Measurements from ENCODE around the gene FBXL12.
"Not testable (repeated sequence)": the region's sequence is repeated elsewhere in the genome, so short reads cannot be mapped to it uniquely, and the experiment has no call there.

The FBXL12 gene

DNA sequence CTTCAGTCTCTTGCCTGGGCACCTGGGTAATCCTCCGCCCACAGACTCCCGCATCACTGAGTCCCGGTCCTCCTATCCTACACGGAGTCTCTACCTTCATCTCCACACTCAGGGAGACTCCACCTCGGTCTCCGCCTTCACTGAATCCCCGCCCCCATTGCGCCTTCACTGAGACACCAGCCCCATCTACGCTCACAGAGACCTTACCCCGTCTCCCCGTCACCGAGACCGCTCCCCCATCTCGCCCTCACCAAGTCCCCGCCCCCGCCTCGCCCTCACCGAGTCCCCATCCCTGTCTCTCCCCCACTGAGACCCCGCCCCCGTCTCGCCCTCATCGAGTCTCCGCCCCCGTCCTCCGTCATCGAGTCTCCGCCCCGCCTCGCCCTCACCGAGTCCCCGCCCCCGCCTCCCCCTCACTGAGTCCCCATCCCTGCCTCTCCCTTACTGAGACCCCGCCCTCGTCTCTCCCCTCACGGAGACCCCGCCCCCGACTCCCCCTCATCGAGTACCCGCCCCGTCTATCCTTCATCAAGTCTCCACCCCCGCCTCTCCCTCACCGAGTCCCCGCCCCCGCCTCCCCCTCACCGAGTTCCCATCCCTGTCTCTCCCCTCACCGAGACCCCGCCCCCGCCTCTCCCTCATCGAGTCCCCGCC lies 27.2 kb downstream of the FBXL12 start:
- DNase-seq = peak; percentile 97

DNA sequence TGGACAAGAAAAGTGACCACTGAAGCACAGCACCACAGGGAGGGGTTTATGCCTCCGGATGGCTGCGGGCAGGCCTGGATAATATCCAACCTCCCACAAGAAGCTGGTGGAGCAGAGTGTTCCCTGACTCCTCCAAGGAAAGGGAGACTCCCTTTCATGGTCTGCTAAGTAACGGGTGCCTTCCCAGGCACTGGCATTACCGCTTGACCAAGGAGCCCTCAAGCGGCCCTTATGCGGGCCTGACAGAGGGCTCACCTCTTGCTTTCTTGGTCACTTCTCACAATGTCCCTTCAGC lies 27.9 kb downstream of the FBXL12 start:
- not testable (repeated sequence) for DNase-seq

DNA sequence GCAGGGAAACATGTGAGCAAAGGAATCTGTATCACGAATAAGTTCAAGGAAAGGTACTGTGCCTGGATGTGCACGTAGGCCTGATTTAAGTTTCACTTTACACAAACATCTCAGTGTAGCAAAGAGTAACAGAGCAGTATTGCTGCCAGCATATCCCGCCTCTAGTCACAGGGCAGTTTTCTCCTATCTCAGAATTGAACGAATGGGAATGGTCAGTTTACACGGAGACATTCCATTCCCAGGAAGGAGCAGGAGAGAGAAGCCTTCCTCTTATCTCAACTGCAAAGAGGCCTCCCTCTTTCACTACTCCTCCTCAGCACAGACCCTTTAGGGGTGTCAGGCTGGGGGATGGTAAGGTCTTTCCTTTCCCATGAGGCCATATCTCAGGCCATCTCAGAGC lies 29.3 kb downstream of the FBXL12 start:
- not testable (repeated sequence) for DNase-seq

DNA sequence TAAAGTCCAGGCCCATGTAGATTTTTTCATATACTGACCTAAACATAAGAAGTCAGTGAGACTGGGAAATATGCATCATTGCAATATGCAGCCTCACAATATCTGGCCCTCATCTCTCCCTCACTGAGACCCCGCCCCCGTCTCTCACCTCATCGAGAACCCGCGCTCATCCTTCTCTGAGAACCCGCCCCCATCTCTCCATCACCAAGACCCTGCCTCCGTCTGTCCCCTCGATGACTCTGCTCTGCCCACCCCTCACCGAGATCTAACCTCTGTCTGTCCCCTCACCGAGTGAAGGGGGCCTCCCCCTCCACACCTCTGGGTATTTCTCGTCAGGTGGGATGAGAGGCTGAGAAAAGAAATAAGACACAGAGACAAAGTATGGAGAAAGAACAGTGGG lies 29.8 kb downstream of the FBXL12 start:
- no peak for DNase-seq

DNA sequence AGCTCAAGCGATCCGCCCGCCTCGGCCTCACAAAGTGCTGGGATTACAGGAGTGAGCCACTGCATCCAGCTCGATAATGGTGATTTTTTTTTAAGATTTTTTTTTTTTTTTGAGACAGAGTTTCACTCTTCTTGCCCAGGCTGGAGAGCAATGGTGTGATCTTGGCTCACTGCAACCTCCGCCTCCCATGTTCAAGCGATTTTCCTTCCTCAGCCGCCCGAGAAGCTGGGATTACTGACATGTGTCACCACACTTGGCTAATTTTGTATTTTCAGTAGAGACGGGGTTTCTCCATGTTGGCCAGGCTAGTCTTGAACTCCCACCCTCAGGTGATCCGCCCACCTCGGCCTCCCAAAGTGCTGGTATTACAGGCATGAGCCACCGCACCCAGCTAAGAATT lies 30.3 kb downstream of the FBXL12 start:
- DNase-seq = not testable (repeated sequence)

DNA sequence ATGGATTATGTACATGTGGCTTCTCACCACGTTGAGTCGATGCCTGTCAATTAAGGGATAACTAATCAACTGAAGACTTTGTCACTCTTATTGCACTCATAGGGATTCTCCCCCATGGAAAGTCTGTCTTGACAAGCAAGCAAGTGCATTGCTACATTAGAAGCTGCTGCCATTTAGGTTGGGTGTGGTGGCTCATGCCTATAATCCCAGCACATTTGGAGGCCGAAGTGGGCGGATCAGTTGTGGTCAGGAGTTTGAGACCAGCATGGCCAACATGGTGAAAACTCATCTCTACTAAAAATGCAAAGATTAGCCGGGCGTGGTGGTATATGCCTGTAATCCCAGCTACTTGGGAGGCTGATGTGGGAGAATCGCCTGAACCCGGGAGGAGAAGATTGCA lies 32.1 kb downstream of the FBXL12 start:
- no peak for DNase-seq

DNA sequence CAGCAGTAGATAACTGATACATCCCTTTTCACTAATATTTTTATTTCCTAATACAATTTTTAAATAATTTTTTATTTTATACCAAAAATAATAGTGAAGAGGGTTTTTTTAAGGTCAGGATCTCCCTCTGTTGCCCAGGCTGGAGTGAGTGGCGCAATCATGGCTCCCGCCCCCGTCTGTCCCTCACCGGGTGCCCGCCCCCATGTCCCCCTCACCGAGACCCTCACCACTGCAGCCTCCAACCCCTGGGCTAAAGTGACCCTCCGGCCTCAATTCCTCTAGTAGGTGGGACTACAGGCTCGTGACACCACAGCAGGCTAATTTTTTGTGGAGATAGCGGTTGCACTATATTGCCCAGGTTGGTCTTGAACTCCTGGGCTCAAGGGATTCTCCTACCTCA lies 32.5 kb downstream of the FBXL12 start:
- DNase-seq = no peak

DNA sequence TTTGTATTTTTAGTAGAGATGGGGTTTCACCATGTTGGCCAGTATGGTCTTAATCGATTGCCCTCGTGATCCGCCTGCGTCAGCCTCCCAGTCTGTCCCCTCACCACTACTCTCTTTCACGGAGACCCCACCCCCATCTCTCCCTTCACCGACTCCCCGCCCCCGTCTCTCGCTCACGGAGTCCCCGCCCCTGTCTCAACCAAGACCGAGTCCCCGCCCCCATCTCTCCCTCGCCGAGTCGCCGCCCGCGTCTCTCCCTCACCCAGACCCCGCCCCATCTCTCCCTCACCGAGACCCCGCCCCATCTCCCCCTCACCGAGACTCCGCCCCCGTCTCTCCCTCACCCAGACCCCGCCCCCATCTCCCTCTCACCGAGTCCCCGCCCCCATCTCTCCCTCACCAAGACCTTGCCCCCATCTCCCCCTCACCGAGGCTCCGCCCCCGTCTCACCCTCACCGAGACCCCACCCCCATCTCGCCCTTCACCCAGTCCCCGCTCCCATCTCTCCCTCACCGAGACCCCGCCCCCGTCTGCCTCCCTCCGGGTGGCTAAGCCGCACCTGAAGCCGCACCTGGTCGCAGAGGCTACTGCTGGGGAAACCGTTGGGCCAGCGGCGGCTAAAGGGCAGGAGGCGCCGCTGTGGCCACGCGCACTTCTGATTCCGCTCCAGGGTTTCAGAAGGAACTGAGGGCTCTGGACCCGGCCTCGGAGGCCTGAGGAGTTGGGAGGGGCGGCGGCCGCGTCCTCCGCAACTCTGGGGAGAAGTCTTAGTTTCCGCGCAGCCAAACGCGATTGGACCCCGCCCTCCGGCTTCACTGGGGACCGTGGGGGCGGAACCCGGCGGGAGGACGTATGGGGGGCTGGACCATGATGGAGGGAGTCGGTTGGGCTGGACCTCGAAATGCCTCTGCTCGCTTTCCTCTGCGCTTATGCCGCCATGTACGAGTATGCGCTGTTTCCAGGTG lies 33.2 kb downstream of the FBXL12 start:
- DNase-seq = peak; percentile 96

DNA sequence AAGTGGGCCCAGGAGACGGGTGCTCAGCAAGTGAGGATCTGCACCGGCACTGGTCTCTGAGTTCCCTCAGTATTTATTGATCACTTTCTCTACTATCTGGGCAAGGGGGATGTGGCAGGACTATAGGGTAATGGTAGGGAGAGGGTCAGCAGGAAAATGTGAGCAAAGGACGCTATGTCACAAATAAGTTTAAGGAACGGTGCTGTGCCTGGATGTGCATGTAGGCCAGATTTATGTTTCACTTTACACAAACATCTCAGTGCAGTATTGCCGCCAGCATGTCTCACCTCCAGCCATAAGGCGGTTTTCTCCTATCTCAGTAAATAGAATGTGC lies 34.7 kb downstream of the FBXL12 start:
- DNase-seq = not testable (repeated sequence)

DNA sequence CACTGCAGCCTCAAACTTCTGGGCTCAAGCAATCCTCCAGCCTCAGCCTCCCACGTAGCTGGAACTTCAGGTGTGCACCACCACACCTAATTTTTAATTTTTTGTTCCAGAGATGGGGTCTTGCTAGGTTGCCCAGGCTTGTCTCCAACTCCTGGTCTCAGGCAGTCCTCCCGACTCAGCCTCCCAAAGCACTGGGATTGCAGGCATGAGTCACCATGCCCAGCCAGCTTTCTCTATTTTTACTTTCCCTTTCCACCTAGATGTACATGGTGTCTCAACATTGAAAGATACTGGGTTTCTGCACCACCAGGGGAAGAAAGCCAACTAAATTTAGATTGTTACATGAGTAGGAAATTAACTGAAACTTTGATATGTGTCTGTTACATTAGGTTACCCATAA lies 36.5 kb downstream of the FBXL12 start:
- DNase-seq = no peak

DNA sequence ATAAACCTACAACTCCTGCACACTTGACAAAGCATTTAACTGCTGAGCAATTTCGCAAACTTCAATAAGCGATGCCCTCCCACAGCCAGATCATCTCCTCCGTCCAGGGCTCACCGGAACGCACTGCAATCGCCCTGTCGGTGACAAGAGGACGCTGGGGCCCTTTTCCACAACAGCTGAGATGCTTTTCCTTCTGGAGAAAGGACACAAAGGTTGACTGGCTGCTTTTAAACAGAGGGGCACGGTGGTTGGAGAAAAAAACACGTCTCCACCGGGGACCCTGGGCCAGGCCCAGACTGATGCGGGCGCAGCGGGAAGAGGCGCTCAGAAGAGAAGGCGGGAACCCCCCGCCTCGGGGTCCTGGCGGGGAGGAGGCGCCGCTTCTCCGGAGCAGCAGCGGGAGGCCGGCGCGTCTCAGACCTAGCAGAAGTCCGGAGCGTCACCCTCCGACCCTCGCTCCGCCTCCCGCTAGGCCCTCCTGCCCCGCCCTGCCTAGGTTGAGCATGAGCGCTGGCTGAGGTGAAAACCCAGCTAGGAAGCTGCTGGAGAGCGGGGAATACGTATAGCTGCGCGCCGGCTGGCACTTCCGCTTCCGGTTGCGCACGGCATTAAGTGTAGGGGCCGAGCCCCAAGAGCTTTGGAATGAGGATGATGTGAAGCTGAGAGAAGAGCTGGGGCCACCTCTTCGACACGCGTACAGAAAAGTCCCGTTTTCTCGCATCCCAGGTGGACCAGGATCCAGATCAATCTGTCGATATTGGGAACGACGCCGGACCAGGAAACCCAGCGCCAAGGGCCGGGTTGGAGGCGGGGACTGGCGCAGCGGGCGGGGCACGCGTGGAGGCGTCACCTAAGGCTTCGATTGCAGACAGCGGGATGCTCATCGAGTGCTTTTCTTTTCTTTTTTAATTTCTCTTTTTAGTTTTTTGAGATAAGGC lies 50.4 kb downstream of the FBXL12 start, which contains the start of gene ZNF846:
TSS of gene ZNF846 (minus strand) at position 564 of the 938 bp plus-strand sequence. CDS start 3,788 bp downstream, outside the sequence.
- DNase-seq = peak; percentile 94

Data from CD4-positive, alpha-beta T cell treated with Interleukin-15 for 1 hour (primary cell).